ENCODE results near the gene PIK3R2. TPM values are rescaled to one million over a fixed set of nuclear protein-coding genes. Genes with fewer than 3 reads are reported as not detected.

The PIK3R2 gene
- total RNA-seq, 4 donors from 2014 or later, result 19.7 to 45.4 (median 28.2) TPM

DNA sequence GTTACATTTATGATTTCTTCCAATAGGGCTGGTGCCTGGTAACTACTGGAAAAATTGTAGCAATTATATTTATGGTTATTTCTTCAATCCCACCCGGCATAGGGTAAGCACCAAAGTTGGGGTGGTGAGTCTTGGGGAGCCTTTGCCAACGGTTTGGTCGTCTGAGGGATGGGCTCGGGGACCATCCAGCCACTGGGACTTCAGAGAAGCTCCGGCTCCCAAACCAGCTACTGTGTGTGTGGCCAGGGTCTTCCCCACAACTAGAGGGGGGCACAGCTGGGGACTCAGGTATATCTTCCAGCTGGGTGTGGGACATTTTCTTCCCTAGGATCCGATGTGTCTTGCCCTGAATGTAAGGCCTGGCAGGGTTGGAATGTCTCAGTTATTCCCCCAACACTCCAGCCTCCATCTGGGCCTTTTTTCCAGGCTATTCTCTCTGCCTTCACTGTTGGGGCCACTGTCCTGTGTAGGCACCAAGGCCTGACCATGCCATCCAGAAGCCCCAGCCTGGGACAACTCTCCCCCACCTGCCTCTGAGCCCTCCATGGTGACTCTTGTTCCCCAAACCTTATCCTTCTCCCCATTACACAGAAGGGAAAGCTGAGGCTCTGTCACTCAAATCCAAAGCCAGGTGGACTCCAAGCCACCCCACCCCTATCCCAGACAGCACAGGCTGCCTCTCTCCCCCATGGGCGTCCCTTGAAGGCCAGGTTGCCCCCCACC, 19.5 kb downstream of the PIK3R2 start:
- peaks cover 0 to 25% (median 12%) of the 10 kb centered on the region in 4 donors for H3K4me1 ChIP-seq
- TF ChIP-seq POLR2A (IDR thresholded peaks at IDR 0.05), result no peak
- TF ChIP-seq, protein P1, sequence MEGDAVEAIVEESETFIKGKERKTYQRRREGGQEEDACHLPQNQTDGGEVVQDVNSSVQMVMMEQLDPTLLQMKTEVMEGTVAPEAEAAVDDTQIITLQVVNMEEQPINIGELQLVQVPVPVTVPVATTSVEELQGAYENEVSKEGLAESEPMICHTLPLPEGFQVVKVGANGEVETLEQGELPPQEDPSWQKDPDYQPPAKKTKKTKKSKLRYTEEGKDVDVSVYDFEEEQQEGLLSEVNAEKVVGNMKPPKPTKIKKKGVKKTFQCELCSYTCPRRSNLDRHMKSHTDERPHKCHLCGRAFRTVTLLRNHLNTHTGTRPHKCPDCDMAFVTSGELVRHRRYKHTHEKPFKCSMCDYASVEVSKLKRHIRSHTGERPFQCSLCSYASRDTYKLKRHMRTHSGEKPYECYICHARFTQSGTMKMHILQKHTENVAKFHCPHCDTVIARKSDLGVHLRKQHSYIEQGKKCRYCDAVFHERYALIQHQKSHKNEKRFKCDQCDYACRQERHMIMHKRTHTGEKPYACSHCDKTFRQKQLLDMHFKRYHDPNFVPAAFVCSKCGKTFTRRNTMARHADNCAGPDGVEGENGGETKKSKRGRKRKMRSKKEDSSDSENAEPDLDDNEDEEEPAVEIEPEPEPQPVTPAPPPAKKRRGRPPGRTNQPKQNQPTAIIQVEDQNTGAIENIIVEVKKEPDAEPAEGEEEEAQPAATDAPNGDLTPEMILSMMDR (IDR thresholded peaks at IDR 0.05), result no peak

DNA sequence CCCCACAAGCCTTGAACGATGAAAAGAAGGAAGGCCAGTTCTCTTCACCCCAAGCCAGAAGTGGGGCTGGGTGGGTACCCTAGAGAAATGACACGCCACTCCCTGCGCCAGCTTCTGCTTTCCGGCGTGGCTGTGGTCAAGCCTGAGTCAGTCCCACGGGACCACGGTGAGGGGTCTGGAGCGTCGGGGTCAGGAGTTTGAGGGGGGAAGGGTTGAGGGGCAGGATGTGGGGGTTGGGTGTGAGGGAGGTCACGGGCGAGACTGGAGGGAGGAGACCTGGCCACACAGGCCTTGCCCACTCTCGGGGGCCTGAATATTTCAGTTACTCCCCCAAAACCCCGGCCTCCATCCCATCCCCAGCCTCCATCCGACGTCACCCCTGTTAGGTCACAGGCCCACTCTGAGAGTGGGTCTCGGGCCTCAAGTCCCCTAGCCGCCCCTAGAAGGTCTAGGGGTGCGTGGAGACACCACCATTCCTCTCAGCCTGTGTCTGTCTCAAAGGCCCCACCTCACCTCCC, 20.1 kb downstream of the PIK3R2 start:
- DNase-seq, result peak in 2 of 3 donors; percentile 83 to 87
- peaks cover 0 to 31% (median 0%) of the 10 kb centered on the region in 3 donors for H3K36me3 ChIP-seq
- H3K27me3 ChIP-seq, result no peaks in the 10 kb centered on the region
- H3K9me3 ChIP-seq, result no peaks in the 10 kb centered on the region
- H3K4me3 ChIP-seq, result peak overlapping the region; percentile 56 to 80 (median 68)
- peaks cover 0 to 25% (median 12%) of the 10 kb centered on the region in 4 donors for H3K4me1 ChIP-seq
- TF ChIP-seq, protein P1 (IDR thresholded peaks at IDR 0.05), result no peak
- TF ChIP-seq POLR2A (IDR thresholded peaks at IDR 0.05), result no peak
- H3K27ac ChIP-seq, result peak overlapping the region; percentile 70 to 91 (median 78)

More for the DNA sequence above, 19.5 kb downstream of the PIK3R2 start:
- Histone ChIP-seq H3K9me3 (no peaks in the 10 kb centered on the region), H3K36me3 (peaks cover 0 to 30% (median 0%) of the 10 kb centered on the region in 3 donors), H3K27ac (peak overlapping the region in 3 of 4 donors; percentile 75 to 91 (median 81)), H3K27me3 (no peaks in the 10 kb centered on the region), H3K4me3 (no peak overlapping the region)
- no peak for DNase-seq

DNA sequence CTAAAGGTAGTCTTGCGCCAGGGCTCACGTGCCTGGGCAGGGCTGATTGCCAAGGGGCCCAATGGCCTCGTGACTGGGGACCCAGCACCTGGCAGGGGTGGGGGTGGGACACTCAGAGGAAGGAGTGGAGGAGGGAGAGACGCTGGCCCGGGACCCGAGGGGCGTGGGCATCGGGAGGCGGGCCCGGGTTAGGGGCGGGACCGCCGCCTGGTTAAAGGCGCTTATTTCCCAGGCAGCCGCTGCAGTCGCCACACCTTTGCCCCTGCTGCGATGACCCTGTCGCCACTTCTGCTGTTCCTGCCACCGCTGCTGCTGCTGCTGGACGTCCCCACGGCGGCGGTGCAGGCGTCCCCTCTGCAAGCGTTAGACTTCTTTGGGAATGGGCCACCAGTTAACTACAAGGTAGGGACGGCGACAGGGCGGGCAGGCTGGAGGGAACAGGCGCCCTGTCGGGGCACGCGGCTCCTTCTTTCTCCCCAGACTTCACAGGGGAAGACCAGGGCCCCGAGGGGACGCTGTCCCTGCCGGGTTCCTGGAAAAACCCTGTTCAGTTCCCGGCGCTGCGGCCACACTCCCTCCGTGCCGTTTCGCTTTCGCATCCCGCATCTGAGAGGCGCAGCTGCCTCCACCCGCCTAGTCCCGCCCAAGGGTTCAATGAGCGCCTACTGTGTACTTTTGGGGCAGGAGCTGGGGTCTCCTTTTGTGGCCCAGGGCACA, 20.8 kb downstream of the PIK3R2 start, which contains the start of gene IFI30:
Gene IFI30 (plus strand): TSS at position 242 of the 717 bp plus-strand sequence. CDS start 29 bp downstream, at position 271.
- DNase-seq, result peak; percentile 86 to 95 (median 93)
- Histone ChIP-seq H3K4me3 (peak within 1 kb of the TSS; percentile 56 to 80 (median 68)), H3K36me3 (peaks cover 0 to 27% (median 0%) of the 10 kb centered on the region in 3 donors), H3K27me3 (no peaks in the 10 kb centered on the region), H3K9me3 (no peaks in the 10 kb centered on the region), H3K27ac (peak within 1 kb of the TSS; percentile 70 to 91 (median 78)), H3K4me1 (peaks cover 0 to 22% (median 12%) of the 10 kb centered on the region in 4 donors)
- TF ChIP-seq POLR2A (IDR thresholded peaks at IDR 0.05), result peak; percentile 66 to 77
- TF ChIP-seq, protein P1 (IDR thresholded peaks at IDR 0.05), result peak in 1 of 6 experiments; percentile 8

DNA sequence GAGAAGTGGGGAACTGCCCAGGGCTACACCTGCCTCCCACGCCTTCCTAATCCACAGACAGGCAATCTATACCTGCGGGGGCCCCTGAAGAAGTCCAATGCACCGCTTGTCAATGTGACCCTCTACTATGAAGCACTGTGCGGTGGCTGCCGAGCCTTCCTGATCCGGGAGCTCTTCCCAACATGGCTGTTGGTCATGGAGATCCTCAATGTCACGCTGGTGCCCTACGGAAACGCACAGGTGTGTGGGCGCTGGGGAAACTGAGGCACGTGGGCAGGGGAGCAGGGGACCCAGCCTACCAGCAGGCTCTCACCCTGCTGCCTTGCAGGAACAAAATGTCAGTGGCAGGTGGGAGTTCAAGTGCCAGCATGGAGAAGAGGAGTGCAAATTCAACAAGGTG, 22.0 kb downstream of the PIK3R2 start:
- DNase-seq, result no peak
- Histone ChIP-seq H3K9me3 (no peaks in the 10 kb centered on the region), H3K36me3 (peaks cover 0 to 18% (median 0%) of the 10 kb centered on the region in 3 donors), H3K27ac (peak overlapping the region in 2 of 4 donors; percentile 75 to 91), H3K4me1 (peaks cover 0 to 17% (median 12%) of the 10 kb centered on the region in 4 donors), H3K4me3 (peak overlapping the region; percentile 30 to 80 (median 60)), H3K27me3 (no peaks in the 10 kb centered on the region)
- no peak for TF ChIP-seq POLR2A (IDR thresholded peaks at IDR 0.05)
- TF ChIP-seq, protein P1 (IDR thresholded peaks at IDR 0.05), result no peak

All from Peyer's patch (tissue), 4 donors.